Osteocyte (in vitro differentiated cells): ENCODE results near the gene KIAA0232. TPM values are rescaled to one million over a fixed set of nuclear protein-coding genes. Genes with fewer than 3 reads are reported as not detected.

Experiments
- DNase-seq: peaks from one replicate; pipeline ENCODE4 v3.0.0; 2021; ENCODE audit warnings: mixed read lengths; ENCODE audit not compliant: unreplicated experiment; ENCODE audit errors: extremely low spot score
- H3K27ac Mint-ChIP-seq: one replicate; pipeline ENCODE4 v1.8.0; 2021; ENCODE audit warnings: mild to moderate bottlenecking, mixed read lengths; ENCODE audit not compliant: unreplicated experiment
- H3K27me3 Mint-ChIP-seq: one replicate; pipeline ENCODE4 v1.8.0; 2021; ENCODE audit warnings: mixed read lengths; ENCODE audit not compliant: unreplicated experiment
- H3K36me3 Mint-ChIP-seq: one replicate; pipeline ENCODE4 v1.8.0; 2021; ENCODE audit warnings: mixed read lengths; ENCODE audit not compliant: unreplicated experiment
- H3K4me1 Mint-ChIP-seq: one replicate; pipeline ENCODE4 v1.8.0; 2021; ENCODE audit warnings: mixed read lengths; ENCODE audit not compliant: unreplicated experiment
- H3K4me3 Mint-ChIP-seq: one replicate; pipeline ENCODE4 v1.8.0; 2021; ENCODE audit warnings: mild to moderate bottlenecking, moderate library complexity, mixed read lengths; ENCODE audit not compliant: unreplicated experiment
- H3K9me3 Mint-ChIP-seq: one replicate; pipeline ENCODE4 v1.8.0; 2021; ENCODE audit warnings: mixed read lengths; ENCODE audit not compliant: unreplicated experiment
- total RNA-seq: library from RNA; stranded (reverse); gene quantifications from 2 replicates; pipeline ENCODE4 v1.2.1, GENCODE V29; 2021
- TF ChIP-seq, protein P1 (sequence below): fragments of 200-600 bp; sonication (generic); IDR thresholded peaks from 2 replicates; pipeline ENCODE4 v1.5.0; 2021; ENCODE audit warnings: antibody characterized with exemption, mild to moderate bottlenecking, moderate library complexity

KIAA0232 gene
- total RNA-seq, 1 donor from 2014 or later, result 27.1 TPM

DNA sequence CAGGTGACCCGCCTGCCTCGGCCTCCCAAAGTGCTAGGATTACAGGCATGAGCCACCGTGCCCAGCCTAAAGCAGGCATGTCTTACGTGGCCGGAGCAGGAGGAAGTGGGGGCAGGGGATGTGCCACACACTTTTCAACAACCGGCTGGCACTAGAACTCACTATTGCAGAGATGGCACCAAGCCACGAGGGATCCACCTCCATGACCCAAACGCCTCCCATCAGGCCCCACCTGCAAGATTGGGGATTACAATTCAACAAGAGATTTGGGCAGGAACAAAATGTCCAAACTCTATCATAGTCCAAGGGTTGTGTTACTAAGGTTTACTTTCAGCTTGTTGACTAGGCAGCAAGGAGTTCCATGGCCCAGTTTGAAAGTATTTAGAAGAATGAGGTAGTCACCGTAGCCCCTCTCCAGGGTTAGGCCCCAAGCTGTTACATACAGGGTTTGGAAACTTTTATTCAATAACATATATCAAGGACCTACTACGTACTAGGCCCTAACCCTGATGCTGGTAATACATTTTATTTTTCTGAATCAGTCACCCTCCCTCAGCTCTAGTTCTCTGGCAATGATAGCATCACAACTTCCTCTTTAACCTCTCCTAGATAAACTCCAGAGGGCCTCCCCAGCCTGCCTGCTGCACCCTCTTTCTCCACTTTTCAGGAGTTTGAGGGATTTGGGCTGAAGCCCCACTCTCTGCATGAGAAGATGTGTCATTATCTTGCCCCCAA lies 109.1 kb downstream of the KIAA0232 start:
- peak overlapping the region; percentile 35 for H3K27ac Mint-ChIP-seq

DNA sequence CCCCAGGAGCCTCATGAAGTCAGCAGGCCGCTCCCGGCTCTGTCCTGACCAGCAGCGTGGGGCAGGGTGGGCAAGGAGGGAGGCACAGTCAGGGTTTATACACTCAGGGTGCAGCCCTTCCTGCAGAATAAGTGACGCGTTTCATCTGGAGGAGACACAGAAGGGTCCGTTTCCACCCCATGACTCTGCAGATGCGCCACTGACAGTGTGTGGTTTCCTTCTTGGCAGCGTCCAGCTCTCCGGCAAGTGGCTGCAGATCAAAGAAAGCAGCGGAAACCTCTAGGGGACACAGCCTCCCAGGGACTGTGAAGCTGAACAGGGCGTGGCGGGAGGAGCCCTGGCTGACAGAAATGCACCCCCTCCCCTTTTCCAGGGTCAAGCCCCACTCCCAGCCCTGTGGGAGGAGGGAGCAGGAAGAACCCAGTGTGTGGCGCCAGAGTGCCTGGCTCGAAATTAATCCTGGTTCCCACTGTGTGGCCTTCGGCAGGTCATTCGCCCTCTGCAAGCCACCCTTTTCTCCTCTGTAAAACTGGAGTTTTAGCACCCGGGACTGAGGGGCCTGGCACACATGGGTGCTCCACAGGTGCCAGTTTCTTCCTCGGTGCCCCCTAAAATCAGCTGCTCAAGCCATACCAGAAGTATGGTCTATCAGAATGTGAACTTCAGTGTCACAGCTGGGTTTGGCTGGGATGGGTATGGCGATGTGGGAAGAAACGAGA lies 109.8 kb downstream of the KIAA0232 start:
- DNase-seq, result no peak
- Mint-ChIP-seq H3K4me3 (no peak overlapping the region), H3K27me3 (no peaks in the 10 kb centered on the region), H3K9me3 (no peaks in the 10 kb centered on the region), H3K27ac (peak overlapping the region; percentile 35), H3K36me3 (no peaks in the 10 kb centered on the region), H3K4me1 (peaks cover 21% of the 10 kb centered on the region)
- TF ChIP-seq, protein P1, sequence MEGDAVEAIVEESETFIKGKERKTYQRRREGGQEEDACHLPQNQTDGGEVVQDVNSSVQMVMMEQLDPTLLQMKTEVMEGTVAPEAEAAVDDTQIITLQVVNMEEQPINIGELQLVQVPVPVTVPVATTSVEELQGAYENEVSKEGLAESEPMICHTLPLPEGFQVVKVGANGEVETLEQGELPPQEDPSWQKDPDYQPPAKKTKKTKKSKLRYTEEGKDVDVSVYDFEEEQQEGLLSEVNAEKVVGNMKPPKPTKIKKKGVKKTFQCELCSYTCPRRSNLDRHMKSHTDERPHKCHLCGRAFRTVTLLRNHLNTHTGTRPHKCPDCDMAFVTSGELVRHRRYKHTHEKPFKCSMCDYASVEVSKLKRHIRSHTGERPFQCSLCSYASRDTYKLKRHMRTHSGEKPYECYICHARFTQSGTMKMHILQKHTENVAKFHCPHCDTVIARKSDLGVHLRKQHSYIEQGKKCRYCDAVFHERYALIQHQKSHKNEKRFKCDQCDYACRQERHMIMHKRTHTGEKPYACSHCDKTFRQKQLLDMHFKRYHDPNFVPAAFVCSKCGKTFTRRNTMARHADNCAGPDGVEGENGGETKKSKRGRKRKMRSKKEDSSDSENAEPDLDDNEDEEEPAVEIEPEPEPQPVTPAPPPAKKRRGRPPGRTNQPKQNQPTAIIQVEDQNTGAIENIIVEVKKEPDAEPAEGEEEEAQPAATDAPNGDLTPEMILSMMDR, result peak; percentile 36

More for the DNA sequence above, 109.1 kb downstream of the KIAA0232 start:
- H3K4me1 Mint-ChIP-seq, result peaks cover 25% of the 10 kb centered on the region
- H3K4me3 Mint-ChIP-seq, result no peak overlapping the region
- no peaks in the 10 kb centered on the region for H3K9me3 Mint-ChIP-seq
- no peaks in the 10 kb centered on the region for H3K36me3 Mint-ChIP-seq
- TF ChIP-seq, protein P1, result no peak
- no peaks in the 10 kb centered on the region for H3K27me3 Mint-ChIP-seq
- no peak for DNase-seq

DNA sequence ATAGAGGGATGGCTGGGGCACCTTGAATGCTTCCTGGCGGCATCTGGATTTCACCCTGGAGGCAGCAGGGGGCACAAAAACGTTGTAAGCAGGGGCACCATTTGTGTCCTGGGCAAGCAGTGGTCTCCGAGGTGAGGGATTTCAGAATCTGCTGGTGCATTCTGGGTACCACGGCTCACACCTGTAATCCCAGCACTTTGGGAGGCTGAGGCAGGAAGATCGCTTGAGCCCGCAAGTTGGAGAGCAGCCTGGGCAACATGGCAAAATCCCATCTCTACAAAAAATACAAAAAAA lies 110.3 kb downstream of the KIAA0232 start:
- Mint-ChIP-seq H3K36me3 (no peaks in the 10 kb centered on the region), H3K27ac (no peak overlapping the region), H3K27me3 (no peaks in the 10 kb centered on the region), H3K4me1 (peaks cover 18% of the 10 kb centered on the region), H3K9me3 (no peaks in the 10 kb centered on the region), H3K4me3 (no peak overlapping the region)
- no peak for DNase-seq
- TF ChIP-seq, protein P1, result no peak

DNA sequence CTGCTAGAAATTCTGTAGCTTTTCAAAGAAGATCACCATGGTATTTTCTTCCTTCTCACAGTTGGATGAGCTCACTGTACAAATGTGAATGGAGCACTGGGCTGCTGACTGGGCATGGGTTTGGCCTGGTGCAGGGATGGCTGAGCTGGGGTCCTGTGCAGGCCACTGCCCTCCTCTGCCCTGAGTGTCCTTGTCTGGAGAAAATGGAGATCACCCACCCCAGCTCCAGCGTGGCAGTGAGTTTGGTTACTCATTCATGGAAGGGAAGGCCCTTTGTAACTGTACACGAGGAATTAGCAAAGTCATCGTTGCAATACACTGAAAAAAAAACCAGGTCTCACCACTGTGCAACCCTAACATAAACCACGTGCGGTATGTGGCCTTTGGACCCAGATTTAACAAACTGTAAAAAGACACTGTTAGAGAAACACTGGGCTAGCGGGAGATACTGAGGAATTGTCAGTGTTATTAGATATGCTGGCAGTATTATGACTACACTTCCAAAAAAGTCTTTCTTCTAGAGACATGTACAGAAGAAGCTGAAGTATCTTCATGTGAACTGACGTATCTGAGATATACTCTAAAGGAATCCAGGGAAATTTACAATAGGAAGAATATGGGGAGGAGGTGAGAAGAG lies 111.0 kb downstream of the KIAA0232 start:
- Mint-ChIP-seq H3K36me3 (no peaks in the 10 kb centered on the region), H3K4me3 (no peak overlapping the region), H3K9me3 (no peaks in the 10 kb centered on the region), H3K4me1 (peaks cover 16% of the 10 kb centered on the region), H3K27me3 (no peaks in the 10 kb centered on the region), H3K27ac (peak overlapping the region; percentile 8)
- DNase-seq, result no peak
- TF ChIP-seq, protein P1, result no peak

DNA sequence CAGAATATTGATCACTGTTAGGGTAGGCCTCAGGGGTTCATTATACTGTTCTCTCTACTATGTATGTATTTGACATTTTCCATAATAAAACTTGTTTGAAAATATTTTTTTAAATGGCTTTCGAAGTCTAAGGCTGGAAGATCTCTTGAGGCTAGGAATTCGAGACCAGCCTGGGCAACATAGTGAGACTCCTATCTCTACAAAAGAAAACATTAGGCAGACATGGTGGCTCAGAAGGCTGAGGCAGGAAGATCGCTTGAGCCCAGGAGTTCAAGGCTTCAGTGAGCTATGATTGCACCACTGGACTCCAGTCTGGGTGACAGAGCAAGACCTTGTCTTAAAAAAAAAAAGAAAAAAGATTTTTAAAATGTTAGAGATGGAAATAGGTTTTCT lies 111.6 kb downstream of the KIAA0232 start:
- Mint-ChIP-seq H3K27ac (no peak overlapping the region), H3K27me3 (no peaks in the 10 kb centered on the region), H3K9me3 (no peaks in the 10 kb centered on the region), H3K4me1 (peaks cover 16% of the 10 kb centered on the region), H3K4me3 (no peak overlapping the region), H3K36me3 (no peaks in the 10 kb centered on the region)
- DNase-seq, result no peak
- TF ChIP-seq, protein P1, result no peak
